GM12891 (cell line): Measurements from ENCODE around the gene TMEM164.

Experiments
- DNase-seq: peaks from one replicate; pipeline ENCODE4 v3.0.0; 2011; ENCODE audit warnings: low spot score; ENCODE audit not compliant: insufficient read length
- FAIRE-seq: peaks from 2 replicates; lab custom pipeline; 2011; peaks lifted over from hg19 to GRCh38; lab: Jason Lieb, UNC
- PAX5 ChIP-seq: IDR thresholded peaks from 2 replicates; pipeline ENCODE4 v1.6.1; 2011; ENCODE audit warnings: low read length, moderate library complexity, mild to moderate bottlenecking; ENCODE audit not compliant: insufficient read depth, severe bottlenecking
- POLR2A ChIP-seq: IDR thresholded peaks from 2 replicates; pipeline ENCODE4 v1.6.1; 2011; ENCODE audit warnings: low read depth, low read length, control low read depth
- POLR2AphosphoS5 ChIP-seq: IDR thresholded peaks from 2 replicates; pipeline ENCODE4 v1.6.1; 2011; ENCODE audit warnings: low read depth, low read length, control low read depth
- POU2F2 ChIP-seq: IDR thresholded peaks from 2 replicates; pipeline ENCODE4 v1.6.1; 2011; ENCODE audit warnings: low read depth, mild to moderate bottlenecking, control low read depth, low read length, moderate library complexity
- SPI1 ChIP-seq: IDR thresholded peaks from 2 replicates; pipeline ENCODE4 v1.6.1; 2011; ENCODE audit warnings: low read depth, low read length, control low read depth
- TAF1 ChIP-seq: IDR thresholded peaks from 2 replicates; pipeline ENCODE4 v1.6.1; 2011; ENCODE audit warnings: low read depth, low read length, control low read depth

Gene TMEM164

DNA sequence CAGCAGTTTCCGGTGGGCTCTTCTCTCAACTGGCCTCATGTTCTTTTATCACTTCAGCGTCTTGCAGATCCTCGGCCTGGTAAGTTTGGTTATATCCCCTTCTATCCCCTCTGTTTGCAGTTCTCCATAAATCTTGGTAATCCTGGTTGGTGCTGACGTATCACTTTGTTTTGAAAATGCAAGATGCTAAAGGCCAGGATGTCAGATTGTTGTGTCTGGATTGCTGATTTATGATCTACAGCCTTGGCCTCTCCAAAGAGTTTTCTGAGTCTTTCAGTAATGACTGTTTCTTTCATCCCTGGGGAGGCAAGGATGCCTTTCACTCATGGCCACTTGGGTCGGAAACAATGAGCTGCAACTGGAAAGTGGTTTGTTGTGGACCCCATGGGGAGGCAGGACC is 168.5 kb downstream of the TMEM164 start:
- TF ChIP-seq PAX5, result no peak
- DNase-seq (no peak), FAIRE-seq (no peak)

DNA sequence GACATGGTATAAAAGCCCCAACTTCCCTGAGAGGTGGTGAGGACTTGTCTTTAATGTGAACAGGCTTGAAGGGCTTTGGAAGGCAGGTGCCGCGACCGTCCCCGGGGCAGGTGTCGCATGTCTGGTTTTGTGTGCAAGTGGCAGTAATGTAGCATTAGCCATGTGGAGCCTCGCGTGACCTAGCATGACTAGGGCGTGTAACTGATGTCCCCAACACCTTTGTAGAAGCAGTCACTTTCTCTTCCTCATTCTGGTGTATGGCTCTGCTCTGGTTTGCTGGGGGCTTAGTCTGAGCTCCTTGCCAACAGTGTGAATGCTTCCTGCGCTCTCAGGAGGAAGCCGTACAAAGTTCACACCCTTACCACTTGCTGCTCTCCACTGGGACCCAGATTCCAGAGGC is 169.3 kb downstream of the TMEM164 start:
- DNase-seq (peak; percentile 42), FAIRE-seq (peak; percentile 100)
- TF ChIP-seq POU2F2, result no peak
- TF ChIP-seq POLR2A, result no peak
- no peak for TF ChIP-seq POLR2AphosphoS5
- no peak for TF ChIP-seq TAF1
- TF ChIP-seq PAX5, result no peak
- TF ChIP-seq SPI1, result peak; percentile 96

DNA sequence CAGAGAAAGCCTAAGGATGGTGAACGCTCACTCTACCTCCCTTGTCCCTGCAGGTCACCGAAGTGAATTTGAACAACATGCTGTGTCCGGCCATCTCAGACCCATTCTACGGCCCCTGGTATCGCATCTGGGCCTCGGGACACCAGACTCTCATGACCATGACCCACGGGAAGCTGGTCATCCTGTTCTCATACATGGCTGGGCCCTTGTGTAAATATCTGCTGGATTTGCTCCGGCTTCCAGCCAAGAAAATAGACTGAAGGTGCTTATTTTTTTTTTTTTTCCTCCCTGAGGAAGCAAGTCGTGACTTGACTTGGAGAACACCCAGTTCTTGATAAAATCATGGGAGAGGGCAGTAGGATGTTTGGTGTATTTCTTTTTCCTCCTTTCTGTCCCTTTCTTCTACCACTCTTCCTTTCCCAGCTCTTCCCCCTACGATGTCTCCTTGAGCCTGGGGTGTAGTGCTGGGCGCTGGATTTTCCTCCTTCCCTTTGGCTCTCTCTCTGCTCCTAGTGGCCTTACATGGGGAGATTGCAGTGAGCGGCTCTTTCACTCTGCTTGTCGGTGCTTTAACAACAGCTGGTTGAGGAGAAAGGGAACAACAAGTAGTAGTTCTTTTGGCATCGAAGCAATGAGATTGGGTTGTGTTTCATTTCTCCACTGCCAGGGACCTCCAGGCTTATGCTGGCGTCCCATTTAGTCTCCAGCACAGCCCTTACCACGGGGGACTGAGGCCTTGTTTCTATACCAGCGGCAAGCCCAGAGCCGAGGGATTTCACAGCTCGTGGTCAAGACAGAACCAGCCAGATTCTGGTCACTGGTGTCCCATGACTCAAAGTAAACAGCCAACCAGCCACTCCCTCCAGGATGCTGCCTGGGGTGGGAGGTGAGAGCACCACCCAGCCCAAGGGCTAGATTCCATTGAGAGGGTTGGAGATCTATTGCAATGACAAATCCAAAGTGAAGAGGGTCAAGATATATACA is 170.6 kb downstream of the TMEM164 start:
- FAIRE-seq, result peak; percentile 79

GRCh38 chrX:110175146-110175545 is 172.2 kb downstream of the TMEM164 start:
- FAIRE-seq, result no peak
- no peak for DNase-seq
- no peak for TF ChIP-seq SPI1
- no peak for TF ChIP-seq POLR2AphosphoS5
- TF ChIP-seq PAX5, result no peak
- TF ChIP-seq POU2F2, result no peak
- TF ChIP-seq POLR2A, result no peak
- TF ChIP-seq TAF1, result no peak

More for the DNA sequence above, 170.6 kb downstream of the TMEM164 start:
- DNase-seq, result no peak
- TF ChIP-seq TAF1 (no peak), SPI1 (no peak), POLR2A (no peak), POU2F2 (no peak), POLR2AphosphoS5 (no peak), PAX5 (no peak)

DNA sequence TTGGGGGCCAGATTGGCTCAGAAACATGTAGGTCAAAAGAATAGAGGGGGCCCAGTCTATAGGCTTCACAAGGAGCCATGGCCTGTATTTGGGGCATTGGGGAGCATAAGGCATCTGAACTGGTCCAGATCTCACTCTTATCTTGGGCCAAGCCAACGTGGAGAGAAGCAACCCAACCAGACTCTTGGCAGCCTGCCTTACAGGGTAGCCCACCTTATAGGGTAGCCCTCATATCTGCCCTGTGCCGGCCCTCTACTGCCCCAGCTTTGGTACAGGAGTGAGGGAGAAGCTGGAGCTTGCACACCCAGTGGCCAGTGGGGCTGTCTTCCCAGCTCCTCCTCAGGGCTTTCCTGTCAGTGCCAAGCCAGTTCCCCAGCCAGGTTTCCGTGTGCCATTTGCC is 172.8 kb downstream of the TMEM164 start:
- no peak for DNase-seq
- no peak for TF ChIP-seq SPI1
- no peak for TF ChIP-seq PAX5
- TF ChIP-seq POLR2A, result no peak
- TF ChIP-seq TAF1, result no peak
- TF ChIP-seq POU2F2, result no peak
- TF ChIP-seq POLR2AphosphoS5, result no peak
- no peak for FAIRE-seq

DNA sequence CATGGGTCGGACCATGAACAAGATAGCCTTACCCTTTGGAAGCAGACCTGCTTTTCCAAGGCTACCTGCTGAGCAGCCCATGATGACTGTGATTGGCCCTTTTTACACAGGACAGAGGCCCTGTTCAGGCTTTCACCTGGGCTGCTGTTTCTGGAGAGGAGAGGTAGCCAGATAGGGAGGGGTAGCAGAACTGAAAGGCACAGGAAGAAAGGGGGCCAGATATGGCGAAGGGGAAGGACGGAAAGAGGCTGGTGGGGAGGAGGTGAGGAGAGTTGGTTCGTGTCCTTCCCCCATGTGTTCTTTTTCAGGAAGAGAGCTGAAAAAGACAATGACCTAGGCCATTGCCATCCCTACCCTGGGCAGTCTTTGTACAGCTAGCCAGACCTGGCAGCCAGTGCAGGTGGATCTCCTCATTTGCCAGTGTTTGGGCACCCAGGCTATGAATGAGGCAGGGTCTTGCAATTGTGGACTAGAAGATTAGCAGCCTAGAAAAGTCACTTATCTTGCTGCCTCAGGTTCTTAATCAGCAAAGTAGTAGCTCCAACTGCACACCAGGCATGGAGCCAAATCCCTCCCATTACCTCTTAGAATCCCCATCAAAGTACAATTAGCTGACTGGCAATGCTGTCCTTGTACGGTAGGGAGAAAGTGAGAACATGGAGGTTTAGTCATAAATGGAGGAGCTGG is 175.4 kb downstream of the TMEM164 start:
- FAIRE-seq, result peak; percentile 26
- DNase-seq, result no peak
- TF ChIP-seq POU2F2 (no peak), POLR2AphosphoS5 (no peak), SPI1 (no peak)

GRCh38 chrX:110180176-110180927 is 177.4 kb downstream of the TMEM164 start:
- no peak for TF ChIP-seq PAX5
- TF ChIP-seq POU2F2, result no peak
- no peak for TF ChIP-seq TAF1
- TF ChIP-seq POLR2AphosphoS5, result no peak
- DNase-seq (no peak), FAIRE-seq (peak; percentile 78)

GRCh38 chrX:110180928-110181310 is 178.0 kb downstream of the TMEM164 start:
- no peak for FAIRE-seq
- TF ChIP-seq POU2F2, result no peak

DNA sequence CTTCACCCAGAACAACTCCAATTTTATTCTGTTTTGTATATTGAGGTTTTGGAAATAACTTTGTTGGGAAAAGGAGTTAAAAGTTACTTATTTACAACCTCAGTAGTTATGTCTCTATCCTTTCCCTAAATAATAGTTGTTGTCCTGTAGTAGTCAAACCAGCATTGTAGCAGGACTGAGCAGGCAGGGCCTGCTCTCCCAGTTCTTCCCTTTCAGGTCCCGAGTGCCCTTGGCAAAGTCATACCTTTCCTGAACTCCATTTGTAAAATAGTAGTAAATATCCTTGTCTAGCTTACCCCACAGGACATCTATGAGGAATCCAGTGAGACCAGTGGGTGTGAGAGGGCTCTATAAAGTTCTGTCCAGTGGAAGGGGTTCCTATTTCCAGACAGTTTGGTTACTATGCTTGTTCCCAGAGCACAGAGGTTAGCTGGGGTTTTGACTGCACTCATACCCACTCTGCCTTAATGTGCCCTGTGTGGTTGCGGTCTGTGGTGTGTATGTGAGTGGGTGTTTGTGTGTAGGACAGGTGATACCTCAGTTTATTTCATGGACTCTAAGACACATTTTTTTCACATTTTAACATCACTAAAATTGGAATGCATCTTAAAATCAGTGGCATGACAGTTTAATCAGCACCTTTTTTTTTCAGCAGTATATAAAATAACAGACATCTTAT is 178.7 kb downstream of the TMEM164 start:
- TF ChIP-seq TAF1, result no peak
- TF ChIP-seq PAX5, result no peak
- TF ChIP-seq POLR2AphosphoS5, result no peak
- TF ChIP-seq POLR2A, result no peak
- no peak for TF ChIP-seq POU2F2
- TF ChIP-seq SPI1, result no peak
- FAIRE-seq, result no peak
- no peak for DNase-seq

More at GRCh38 chrX:110180928-110181310, 178.0 kb downstream of the TMEM164 start:
- DNase-seq, result no peak
